ENCODE results near the gene ATXN7L1.
A peak's percentile ranks its signal among the peaks of the same experiment; 100 is the strongest.

ATXN7L1 gene

DNA sequence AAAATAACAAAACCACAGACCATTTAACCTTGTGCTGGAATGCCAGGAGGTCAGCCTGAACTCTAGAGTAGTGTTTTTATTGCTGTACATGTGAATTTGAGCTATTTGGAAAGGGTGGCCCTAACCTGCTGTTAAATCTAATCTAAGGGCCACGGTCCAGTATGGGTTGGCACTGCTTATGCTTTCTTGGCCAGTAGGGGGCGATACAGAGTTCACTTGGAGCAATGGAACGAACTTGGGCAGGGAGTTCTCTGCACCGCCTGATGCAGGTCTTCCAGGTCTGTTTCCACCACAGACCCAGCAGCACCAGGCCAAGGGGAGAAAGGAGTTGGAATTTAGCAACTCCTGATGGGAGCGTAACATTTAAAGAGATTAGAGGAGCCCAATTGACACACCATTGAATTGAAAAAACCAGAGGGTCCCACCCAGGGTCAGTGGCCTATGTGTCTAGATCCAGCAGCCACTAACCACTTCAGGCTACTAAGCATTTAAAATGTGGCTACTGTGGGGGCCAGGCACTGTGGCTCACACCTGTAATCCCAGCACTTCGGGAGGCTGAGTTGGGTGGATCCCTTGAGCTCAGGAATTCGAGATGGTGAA, 219.4 kb downstream of the ATXN7L1 start:
- Histone ChIP-seq H3K4me3 (ENCODE audit: low read depth, low read length) (no peak overlapping the region), H3K27ac (ENCODE audit: extremely low read depth, low read depth, low read length) (no peak overlapping the region), H3K36me3 (ENCODE audit: control insufficient read depth in 2 of 2, insufficient read depth in 1 of 2, low read length in 2 of 2) (no peaks in the 10 kb centered on the region), H3K4me1 (ENCODE audit: control insufficient read depth, insufficient read depth, low read length) (no peaks in the 10 kb centered on the region), H3K9me3 (ENCODE audit: control insufficient read depth, insufficient read depth, low read depth, low read length) (no peaks in the 10 kb centered on the region)
- ChIA-PET POLR2A (no interaction called here), CTCF (interaction anchor here (0.5 to 2.5 kb wide), 46 partner anchors 9 to 418 kb away, joined by 3 to 17 read pairs (median 4); no protein-coding TSS in a partner anchor)
- TF ChIP-seq, protein P1, sequence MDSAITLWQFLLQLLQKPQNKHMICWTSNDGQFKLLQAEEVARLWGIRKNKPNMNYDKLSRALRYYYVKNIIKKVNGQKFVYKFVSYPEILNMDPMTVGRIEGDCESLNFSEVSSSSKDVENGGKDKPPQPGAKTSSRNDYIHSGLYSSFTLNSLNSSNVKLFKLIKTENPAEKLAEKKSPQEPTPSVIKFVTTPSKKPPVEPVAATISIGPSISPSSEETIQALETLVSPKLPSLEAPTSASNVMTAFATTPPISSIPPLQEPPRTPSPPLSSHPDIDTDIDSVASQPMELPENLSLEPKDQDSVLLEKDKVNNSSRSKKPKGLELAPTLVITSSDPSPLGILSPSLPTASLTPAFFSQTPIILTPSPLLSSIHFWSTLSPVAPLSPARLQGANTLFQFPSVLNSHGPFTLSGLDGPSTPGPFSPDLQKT (IDR thresholded peaks at IDR 0.05; ENCODE audit: borderline replicate concordance, low read depth, low read length) = no peak
- no peak for TF ChIP-seq ZNF366 (tag by site-specific recombination; conservative IDR thresholded peaks at IDR 0.05)
- TF ChIP-seq ZNF654 (tag by site-specific recombination; IDR thresholded peaks at IDR 0.05; ENCODE audit: low read depth) = peak; percentile 33
- TF ChIP-seq, protein P2, sequence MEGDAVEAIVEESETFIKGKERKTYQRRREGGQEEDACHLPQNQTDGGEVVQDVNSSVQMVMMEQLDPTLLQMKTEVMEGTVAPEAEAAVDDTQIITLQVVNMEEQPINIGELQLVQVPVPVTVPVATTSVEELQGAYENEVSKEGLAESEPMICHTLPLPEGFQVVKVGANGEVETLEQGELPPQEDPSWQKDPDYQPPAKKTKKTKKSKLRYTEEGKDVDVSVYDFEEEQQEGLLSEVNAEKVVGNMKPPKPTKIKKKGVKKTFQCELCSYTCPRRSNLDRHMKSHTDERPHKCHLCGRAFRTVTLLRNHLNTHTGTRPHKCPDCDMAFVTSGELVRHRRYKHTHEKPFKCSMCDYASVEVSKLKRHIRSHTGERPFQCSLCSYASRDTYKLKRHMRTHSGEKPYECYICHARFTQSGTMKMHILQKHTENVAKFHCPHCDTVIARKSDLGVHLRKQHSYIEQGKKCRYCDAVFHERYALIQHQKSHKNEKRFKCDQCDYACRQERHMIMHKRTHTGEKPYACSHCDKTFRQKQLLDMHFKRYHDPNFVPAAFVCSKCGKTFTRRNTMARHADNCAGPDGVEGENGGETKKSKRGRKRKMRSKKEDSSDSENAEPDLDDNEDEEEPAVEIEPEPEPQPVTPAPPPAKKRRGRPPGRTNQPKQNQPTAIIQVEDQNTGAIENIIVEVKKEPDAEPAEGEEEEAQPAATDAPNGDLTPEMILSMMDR (tag by site-specific recombination; IDR thresholded peaks at IDR 0.05) = 0 out of 2 replicates have a peak, but pooled peaks have one; percentile 23

DNA sequence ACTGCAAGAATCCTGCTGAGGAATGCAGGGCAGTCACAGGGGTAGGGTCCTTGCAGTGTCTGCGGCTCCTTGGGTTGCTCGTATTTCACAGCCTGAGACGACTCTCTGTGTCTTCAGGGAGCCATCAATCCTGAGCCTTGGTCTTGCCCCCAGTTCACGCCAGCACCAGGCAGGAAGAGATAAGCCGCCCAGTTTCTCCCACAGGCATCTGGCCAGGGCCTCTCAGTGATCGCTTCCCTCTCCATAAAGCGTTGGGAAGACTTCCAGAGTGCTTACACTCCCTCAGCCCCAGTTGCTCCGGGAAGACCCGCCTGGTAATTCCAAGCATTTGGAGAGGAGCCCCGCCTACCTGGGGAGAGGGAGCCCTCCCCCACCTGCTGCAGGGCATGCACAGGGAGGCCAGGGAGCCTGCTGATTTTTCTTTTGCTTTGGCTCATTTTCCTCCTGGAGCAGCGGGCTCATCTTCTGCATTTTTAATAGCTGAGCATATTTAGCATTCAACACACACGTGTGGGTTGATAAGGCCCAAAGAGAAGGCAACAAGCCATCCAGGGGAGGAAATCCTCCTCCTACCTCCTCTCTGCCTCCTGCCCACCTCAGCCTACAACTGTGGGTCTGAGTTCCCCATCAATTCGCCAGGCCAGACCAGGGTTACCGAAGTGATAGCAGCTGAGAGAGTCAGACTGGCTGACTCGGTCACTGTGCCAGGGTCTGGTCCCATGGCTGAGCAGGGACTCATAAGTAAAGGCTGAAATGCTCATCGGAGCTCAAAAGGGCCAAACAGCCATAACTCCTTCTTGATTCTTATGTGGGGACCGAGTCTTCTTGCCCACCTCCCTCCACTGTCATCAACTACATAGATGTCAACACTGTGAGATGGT, 220.7 kb downstream of the ATXN7L1 start:
- H3K9me3 ChIP-seq (ENCODE audit: control insufficient read depth, insufficient read depth, low read depth, low read length) = no peaks in the 10 kb centered on the region
- no peaks in the 10 kb centered on the region for H3K4me1 ChIP-seq (ENCODE audit: control insufficient read depth, insufficient read depth, low read length)
- ChIA-PET CTCF (interaction anchor here (0.6 to 2.5 kb wide), 14 partner anchors 9 to 386 kb away, joined by 3 to 15 read pairs (median 6); no protein-coding TSS in a partner anchor), POLR2A (no interaction called here)
- no peaks in the 10 kb centered on the region for H3K36me3 ChIP-seq (ENCODE audit: control insufficient read depth in 2 of 2, insufficient read depth in 1 of 2, low read length in 2 of 2)
- no peak overlapping the region for H3K4me3 ChIP-seq (ENCODE audit: low read depth, low read length)
- H3K27ac ChIP-seq (ENCODE audit: extremely low read depth, low read depth, low read length) = no peak overlapping the region
- no peak for TF ChIP-seq ZNF747 (tag by site-specific recombination; IDR thresholded peaks at IDR 0.05)
- TF ChIP-seq, protein P3, sequence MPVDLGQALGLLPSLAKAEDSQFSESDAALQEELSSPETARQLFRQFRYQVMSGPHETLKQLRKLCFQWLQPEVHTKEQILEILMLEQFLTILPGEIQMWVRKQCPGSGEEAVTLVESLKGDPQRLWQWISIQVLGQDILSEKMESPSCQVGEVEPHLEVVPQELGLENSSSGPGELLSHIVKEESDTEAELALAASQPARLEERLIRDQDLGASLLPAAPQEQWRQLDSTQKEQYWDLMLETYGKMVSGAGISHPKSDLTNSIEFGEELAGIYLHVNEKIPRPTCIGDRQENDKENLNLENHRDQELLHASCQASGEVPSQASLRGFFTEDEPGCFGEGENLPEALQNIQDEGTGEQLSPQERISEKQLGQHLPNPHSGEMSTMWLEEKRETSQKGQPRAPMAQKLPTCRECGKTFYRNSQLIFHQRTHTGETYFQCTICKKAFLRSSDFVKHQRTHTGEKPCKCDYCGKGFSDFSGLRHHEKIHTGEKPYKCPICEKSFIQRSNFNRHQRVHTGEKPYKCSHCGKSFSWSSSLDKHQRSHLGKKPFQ (tag by site-specific recombination; IDR thresholded peaks at IDR 0.05) = peak; percentile 50; the same call in 1 of the 2 replicates
- TF ChIP-seq ZBTB48 (tag by site-specific recombination; IDR thresholded peaks at IDR 0.05) = peak; percentile 98
- peak; percentile 54 for TF ChIP-seq EGR2 (tag by site-specific recombination; IDR thresholded peaks at IDR 0.05; ENCODE audit: low read depth)
- TF ChIP-seq ZNF707 (tag by site-specific recombination; IDR thresholded peaks at IDR 0.05) = no peak
- TF ChIP-seq ZNF555 (tag by site-specific recombination; conservative IDR thresholded peaks at IDR 0.05) = no peak
- TF ChIP-seq, protein P4, sequence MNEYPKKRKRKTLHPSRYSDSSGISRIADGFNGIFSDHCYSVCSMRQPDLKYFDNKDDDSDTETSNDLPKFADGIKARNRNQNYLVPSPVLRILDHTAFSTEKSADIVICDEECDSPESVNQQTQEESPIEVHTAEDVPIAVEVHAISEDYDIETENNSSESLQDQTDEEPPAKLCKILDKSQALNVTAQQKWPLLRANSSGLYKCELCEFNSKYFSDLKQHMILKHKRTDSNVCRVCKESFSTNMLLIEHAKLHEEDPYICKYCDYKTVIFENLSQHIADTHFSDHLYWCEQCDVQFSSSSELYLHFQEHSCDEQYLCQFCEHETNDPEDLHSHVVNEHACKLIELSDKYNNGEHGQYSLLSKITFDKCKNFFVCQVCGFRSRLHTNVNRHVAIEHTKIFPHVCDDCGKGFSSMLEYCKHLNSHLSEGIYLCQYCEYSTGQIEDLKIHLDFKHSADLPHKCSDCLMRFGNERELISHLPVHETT (tag by site-specific recombination; IDR thresholded peaks at IDR 0.05) = no peak
- TF ChIP-seq ZFHX2 (tag by site-specific recombination; conservative IDR thresholded peaks at IDR 0.05) = peak; percentile 81
- TF ChIP-seq ZNF423 (tag by site-specific recombination; IDR thresholded peaks at IDR 0.05) = 0 out of 2 replicates have a peak, but pooled peaks have one; percentile 17
- TF ChIP-seq SP7 (tag by site-specific recombination; IDR thresholded peaks at IDR 0.05) = 0 out of 2 replicates have a peak, but pooled peaks have one; percentile 21
- no peak for TF ChIP-seq ZBTB21 (tag by site-specific recombination; IDR thresholded peaks at IDR 0.05)
- TF ChIP-seq ZEB2 (tag by site-specific recombination; IDR thresholded peaks at IDR 0.05) = no peak
- TF ChIP-seq ZIC2 (tag by site-specific recombination; IDR thresholded peaks at IDR 0.05) = peak; percentile 89

All from HEK293 (cell line).